SK-N-MC (cell line): ENCODE data around the gene MSH5.

Experiments used
- DNase-seq: peaks from one replicate; pipeline ENCODE4 v3.0.0-alpha.2; 2011; ENCODE audit warnings: low read depth, low spot score
- H3K27ac ChIP-seq: fragments of 200-600 bp; sonication (generic); 2 replicates; pipeline ENCODE4 v1.5.1; 2016; ENCODE audit warnings: mixed run types
- H3K36me3 ChIP-seq: fragments of 200-600 bp; sonication (generic); 2 replicates; pipeline ENCODE4 v1.6.1; 2017; ENCODE audit warnings: antibody characterized with exemption, low read length, mixed read lengths; ENCODE audit not compliant: insufficient read depth
- H3K4me3 ChIP-seq: fragments of 200-600 bp; sonication (generic); 2 replicates; pipeline ENCODE4 v1.5.1; 2016
- H3K9ac ChIP-seq: fragments of 200-600 bp; sonication (generic); 2 replicates; pipeline ENCODE4 v1.8.0; 2017; ENCODE audit warnings: mixed run types, mixed read lengths; ENCODE audit not compliant: insufficient read length
- H3K9me3 ChIP-seq: fragments of 200-600 bp; sonication (generic); 2 replicates; pipeline ENCODE4 v1.6.1; 2017; ENCODE audit warnings: low read depth, mild to moderate bottlenecking, antibody characterized with exemption, low read length, moderate library complexity, mixed read lengths
- EZH2 ChIP-seq: fragments of 200-600 bp; sonication (generic); IDR thresholded peaks from one replicate; pipeline ENCODE4 v1.6.1; 2017; ENCODE audit warnings: antibody characterized with exemption
- FOXP2 ChIP-seq: optimal IDR thresholded peaks from 2 replicates; pipeline ENCODE3; 2011; ENCODE audit warnings: mild to moderate bottlenecking, moderate library complexity; ENCODE audit not compliant: insufficient read depth; ENCODE audit errors: extremely low read length, control extremely low read depth
- POLR2AphosphoS5 ChIP-seq: IDR thresholded peaks from 2 replicates; pipeline ENCODE4 v1.6.1; 2012; ENCODE audit warnings: mild to moderate bottlenecking, low read depth, low read length, borderline replicate concordance

MSH5 gene

DNA sequence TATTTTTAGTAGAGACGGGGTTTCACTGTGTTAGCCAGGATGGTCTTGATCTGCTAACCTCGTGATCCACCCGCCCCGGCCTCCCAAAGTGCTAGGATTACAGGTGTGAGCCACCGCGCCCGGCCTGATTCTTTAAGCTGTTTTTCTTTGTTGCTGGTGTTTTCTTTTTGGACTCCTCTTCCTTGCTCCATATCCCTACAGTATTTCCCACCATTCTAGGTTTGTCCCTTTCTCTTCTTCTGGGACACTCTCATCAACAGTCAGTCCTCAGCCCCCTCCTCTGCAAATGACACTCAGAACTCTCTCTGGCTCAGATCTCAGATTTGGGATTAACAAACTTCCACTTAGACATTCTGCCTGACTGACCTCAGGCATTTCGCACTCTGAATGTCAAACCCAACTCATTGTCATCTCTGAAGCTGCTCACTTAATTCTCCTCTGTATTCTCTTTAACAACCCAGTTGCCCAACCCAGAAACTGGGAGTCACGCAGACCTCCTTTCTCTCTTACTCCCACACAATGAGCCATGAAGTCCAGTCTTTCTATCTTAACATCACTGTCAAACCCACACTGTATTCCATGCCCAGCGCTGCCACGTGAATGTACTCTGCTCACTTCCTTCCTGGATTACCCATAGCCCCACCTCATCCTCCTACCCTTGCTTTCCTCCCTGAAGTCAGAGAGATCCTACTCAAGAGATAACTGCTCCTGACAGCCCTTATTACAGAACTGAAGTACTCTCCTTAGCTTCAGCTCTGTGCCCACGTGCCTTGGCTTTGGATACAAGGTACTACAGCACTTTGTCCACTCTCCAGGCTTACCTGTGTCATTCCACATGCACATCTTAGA is 14.1 kb upstream of the MSH5 start:
- no peak for DNase-seq
- Histone ChIP-seq H3K4me3 (no peak overlapping the region), H3K36me3 (peaks cover 9% of the 10 kb centered on the region; the same call in 1 of the 2 replicates), H3K27ac (no peak overlapping the region), H3K9ac (no peak overlapping the region), H3K9me3 (no peaks in the 10 kb centered on the region)
- TF ChIP-seq POLR2AphosphoS5 (no peak), EZH2 (no peak), FOXP2 (no peak)

GRCh38 chr6:31727034-31727716 is 12.6 kb upstream of the MSH5 start:
- no peak for TF ChIP-seq EZH2
- no peak for TF ChIP-seq FOXP2
- TF ChIP-seq POLR2AphosphoS5: no peak
- DNase-seq: no peak
- Histone ChIP-seq H3K9me3 (no peaks in the 10 kb centered on the region), H3K9ac (no peak overlapping the region), H3K27ac (no peak overlapping the region), H3K4me3 (no peak overlapping the region), H3K36me3 (peaks cover 23% of the 10 kb centered on the region)

DNA sequence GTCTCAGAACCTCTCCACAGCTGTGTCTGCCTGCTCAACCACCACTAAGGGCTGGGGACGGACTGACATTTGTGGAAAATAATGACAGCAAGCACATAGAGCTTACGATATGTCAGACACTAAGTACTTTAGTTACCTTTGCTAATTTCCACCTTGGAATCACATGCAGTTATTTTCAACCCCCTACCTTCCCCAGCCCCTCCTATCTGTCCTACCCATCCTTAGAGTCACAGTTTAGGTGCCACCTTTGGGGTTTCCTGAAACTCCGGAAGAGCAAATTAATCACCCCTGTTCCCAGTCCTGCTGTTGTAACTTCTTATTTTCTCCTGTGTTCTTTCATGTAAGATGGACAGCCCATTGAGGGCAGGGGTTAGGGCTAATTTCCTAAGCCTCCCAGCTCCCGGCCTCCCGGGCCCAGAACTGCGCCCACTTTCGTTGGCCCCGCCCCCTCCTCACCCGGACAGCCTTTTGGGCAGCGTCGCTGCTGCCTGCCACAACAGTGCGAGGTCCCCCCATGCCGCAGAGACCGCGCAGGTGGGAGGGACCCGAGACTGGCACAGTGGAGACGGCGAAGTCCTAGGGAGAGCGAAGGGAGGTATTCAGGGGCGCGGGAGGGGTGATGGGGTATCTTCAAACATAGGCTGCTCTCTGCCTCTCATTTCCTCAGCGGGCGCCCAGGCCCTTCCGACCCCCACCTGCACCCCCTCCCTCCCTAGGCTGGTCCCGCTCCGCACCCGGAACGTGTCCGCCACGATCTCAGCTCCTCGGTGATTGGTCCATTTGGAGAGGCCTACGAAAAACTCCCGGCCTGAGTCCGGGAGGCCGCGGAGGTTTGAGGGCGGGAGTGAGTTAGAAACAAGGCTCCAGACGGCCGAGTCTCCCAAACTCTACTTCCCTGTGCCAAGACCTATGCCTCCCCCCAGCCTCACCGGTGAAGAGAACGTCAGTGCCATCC is 11.8 kb upstream of the MSH5 start:
- no peak for DNase-seq
- Histone ChIP-seq H3K27ac (no peak overlapping the region), H3K36me3 (peaks cover 31% of the 10 kb centered on the region)

GRCh38 chr6:31728767-31729514 is 10.9 kb upstream of the MSH5 start, which contains the start of gene DDAH2:
TSS of gene DDAH2 (minus strand) at chr6:31729299. CDS start at chr6:31729161, 138 bp downstream.
- no peaks in the 10 kb centered on the region for H3K9me3 ChIP-seq
- DNase-seq: no peak
- TF ChIP-seq EZH2 (no peak), POLR2AphosphoS5 (no peak), FOXP2 (no peak)
- peak within 1 kb of the TSS; percentile 76 for H3K9ac ChIP-seq
- peak within 1 kb of the TSS; percentile 94 for H3K4me3 ChIP-seq
- H3K36me3 ChIP-seq: peaks cover 41% of the 10 kb centered on the region
- H3K27ac ChIP-seq: peak within 1 kb of the TSS; percentile 35; the same call in 1 of the 2 replicates

More for the DNA sequence above, 11.8 kb upstream of the MSH5 start:
- Histone ChIP-seq H3K9me3 (no peaks in the 10 kb centered on the region), H3K9ac (no peak overlapping the region), H3K4me3 (no peak overlapping the region)
- TF ChIP-seq EZH2 (no peak), POLR2AphosphoS5 (no peak)

DNA sequence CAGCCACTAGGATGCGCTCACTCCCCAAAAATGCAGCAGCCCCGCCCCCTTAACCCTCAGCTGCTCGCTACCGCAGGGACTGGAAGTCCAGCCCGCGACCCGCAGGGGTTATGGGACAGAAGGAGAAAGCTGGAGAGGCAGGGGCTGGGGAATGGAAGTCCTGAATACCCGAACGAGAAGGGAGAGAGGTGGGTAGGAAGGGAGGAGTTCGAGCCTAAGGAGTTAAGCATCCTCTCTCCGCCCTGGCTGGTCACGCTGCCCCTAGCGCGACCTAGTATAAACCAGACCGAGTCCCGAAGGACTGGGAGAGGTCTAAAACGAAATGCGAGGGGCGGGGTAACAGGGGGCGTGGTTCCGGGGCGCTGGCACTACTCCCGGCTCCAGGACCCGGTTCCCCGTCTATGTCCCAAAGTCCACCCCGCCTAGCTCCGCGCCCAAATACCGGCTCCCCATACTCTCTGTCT is 10.3 kb upstream of the MSH5 start:
- H3K9ac ChIP-seq: peak overlapping the region; percentile 76
- no peak for TF ChIP-seq EZH2
- TF ChIP-seq POLR2AphosphoS5: no peak
- no peak for TF ChIP-seq FOXP2
- no peak for DNase-seq
- peak overlapping the region; percentile 35; the same call in 1 of the 2 replicates for H3K27ac ChIP-seq
- peak overlapping the region; percentile 94 for H3K4me3 ChIP-seq
- peaks cover 47% of the 10 kb centered on the region for H3K36me3 ChIP-seq
- H3K9me3 ChIP-seq: no peaks in the 10 kb centered on the region

GRCh38 chr6:31729979-31730630 is 9.7 kb upstream of the MSH5 start:
- H3K9me3 ChIP-seq: no peaks in the 10 kb centered on the region
- peak overlapping the region; percentile 76 for H3K9ac ChIP-seq
- H3K4me3 ChIP-seq: peak overlapping the region; percentile 94
- no peak for DNase-seq
- H3K27ac ChIP-seq: peak overlapping the region; percentile 35; the same call in 1 of the 2 replicates
- TF ChIP-seq POLR2AphosphoS5 (peak; percentile 90), EZH2 (no peak)
- peaks cover 47% of the 10 kb centered on the region for H3K36me3 ChIP-seq

- 0 out of 2 replicates have a peak overlapping the region, but pooled peaks have one; percentile 30 for H3K27ac ChIP-seq
- H3K4me3 ChIP-seq: no peak overlapping the region
- peaks cover 47% of the 10 kb centered on the region for H3K36me3 ChIP-seq
- TF ChIP-seq EZH2: no peak
- no peak for TF ChIP-seq FOXP2
- no peaks in the 10 kb centered on the region for H3K9me3 ChIP-seq
- DNase-seq: no peak
- no peak overlapping the region for H3K9ac ChIP-seq
Measured at GRCh38 chr6:31730631-31731086, 9.1 kb upstream of the MSH5 start.
